Brain microvascular endothelial cell (primary cell): ENCODE data around the gene SLC52A1.

Source experiments
- DNase-seq: peaks from one replicate; pipeline ENCODE4 v3.0.0-alpha.2; 2020
- H3K27ac ChIP-seq: fragments of 250-450 bp; sonication (Bioruptor Pico); 2 replicates; pipeline ENCODE4 v1.5.1; 2020; ENCODE audit warnings: mild to moderate bottlenecking, moderate library complexity
- H3K27me3 ChIP-seq: fragments of 250-450 bp; sonication (Bioruptor Pico); replicated peaks from 2 replicates; pipeline ENCODE4 v1.5.1; 2020; ENCODE audit warnings: mild to moderate bottlenecking
- H3K36me3 ChIP-seq: fragments of 250-450 bp; sonication (Bioruptor Pico); replicated peaks from 2 replicates; pipeline ENCODE4 v1.5.1; 2020; ENCODE audit warnings: mild to moderate bottlenecking
- H3K4me3 ChIP-seq: 2 replicates; pipeline ENCODE4 v1.5.1; 2011; ENCODE audit warnings: low read depth, mild to moderate bottlenecking, control low read depth, low read length, moderate library complexity
- CTCF ChIP-seq: IDR thresholded peaks from 2 replicates; pipeline ENCODE4 v1.5.1; 2011; ENCODE audit warnings: low read depth, mild to moderate bottlenecking, moderate library complexity, low read length, control low read depth, inconsistent platforms; ENCODE audit errors: missing control alignments
- in situ Hi-C: cut with HindIII; loops from 2 replicates; pipeline ENCODE4 v1.10.0; 2017; ENCODE audit warnings: low sequenced_read_pairs, low pct_ligation_motif_present

The SLC52A1 gene

DNA sequence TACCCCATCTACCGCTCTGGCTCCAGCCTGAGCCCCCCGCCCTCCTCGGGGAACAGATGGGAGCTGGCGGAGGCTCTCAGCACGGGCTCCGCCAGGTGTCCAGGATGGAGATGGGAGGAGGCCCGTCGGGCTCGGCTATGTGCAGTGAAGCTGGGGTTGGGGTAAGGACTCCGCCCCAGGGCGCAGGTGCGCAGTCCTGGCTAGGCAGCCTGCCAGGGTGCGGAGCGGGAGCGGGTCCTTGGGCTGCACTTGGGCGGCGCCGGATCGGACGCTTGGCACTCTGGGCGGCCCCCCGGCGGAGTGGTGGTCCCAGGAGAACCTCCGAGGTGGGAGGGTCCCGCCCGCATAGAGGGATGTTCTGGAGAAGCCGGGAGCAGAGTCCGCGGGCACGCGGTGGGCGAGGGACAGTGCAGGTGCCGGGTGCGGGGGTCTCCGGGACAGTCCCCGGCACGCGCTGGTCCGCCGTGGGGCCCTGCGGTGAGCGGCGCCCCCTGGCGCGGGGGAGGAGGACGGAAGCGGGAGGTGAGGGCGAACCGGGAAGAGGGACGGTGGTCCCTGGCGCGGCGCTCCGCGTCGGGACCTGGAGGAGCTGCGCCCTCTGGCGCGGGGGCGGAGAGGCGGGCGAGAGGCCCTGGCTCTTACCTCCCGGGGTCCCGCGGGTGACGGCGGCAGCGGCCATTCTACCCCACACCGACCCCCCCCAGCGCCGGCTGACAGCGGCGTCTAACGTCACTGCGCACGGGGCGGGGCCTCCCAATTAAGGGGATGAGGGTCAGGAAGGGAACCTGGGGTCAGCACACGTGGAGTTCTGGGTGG lies 48.1 kb downstream of the SLC52A1 start, which contains the start of gene CAMTA2:
Gene CAMTA2, minus strand, starts transcription at position 725 of the 816 bp plus-strand sequence. CDS start 1,453 bp downstream, outside the sequence.
- peak within 1 kb of the TSS; percentile 82 for H3K4me3 ChIP-seq
- H3K27me3 ChIP-seq: no peaks in the 10 kb centered on the region
- peak within 1 kb of the TSS; percentile 47 for H3K27ac ChIP-seq
- peaks cover 8% of the 10 kb centered on the region for H3K36me3 ChIP-seq
- peak; percentile 47 for DNase-seq
- in situ Hi-C loops: no loop called here
- peak; percentile 52 for TF ChIP-seq CTCF

- in situ Hi-C loops: no loop called here
- H3K27me3 ChIP-seq: no peaks in the 10 kb centered on the region
- H3K36me3 ChIP-seq: peaks cover 13% of the 10 kb centered on the region
- H3K27ac ChIP-seq: no peak overlapping the region
- no peak for TF ChIP-seq CTCF
- no peak for DNase-seq
- H3K4me3 ChIP-seq: peak overlapping the region; percentile 82
Measured at GRCh38 chr17:4986403-4986802, 48.8 kb downstream of the SLC52A1 start.
